Prostate gland (tissue), 2 donors: ENCODE results near the gene DNAJB4. TPM values are rescaled to one million over a fixed set of nuclear protein-coding genes. Genes with fewer than 3 reads are reported as not detected.

Experiments
- DNase-seq: peaks from one replicate; pipeline ENCODE4 v3.0.0-alpha.2; 2019; ENCODE audit warnings: low spot score
- H3K27ac ChIP-seq, 2 donors: fragments of 200-600 bp; sonication (generic); 2 replicates each; pipeline ENCODE4 v1.5.1; 2017 to 2019
- H3K27me3 ChIP-seq: fragments of 200-600 bp; sonication (generic); replicated peaks from 2 replicates; pipeline ENCODE4 v1.5.1; 2019; ENCODE audit not compliant: insufficient read depth
- H3K36me3 ChIP-seq, 2 donors: fragments of 200-600 bp; sonication (generic); 1 replicate in 1 of 2; 2 replicates in 1 of 2; pipeline versions ENCODE4 v1.5.1 to v1.8.1; 2017 to 2019
- H3K4me1 ChIP-seq: fragments of 200-600 bp; sonication (generic); replicated peaks from 2 replicates; pipeline ENCODE4 v1.5.1; 2019
- H3K4me3 ChIP-seq, 2 donors: fragments of 200-600 bp; sonication (generic); 2 replicates each; pipeline ENCODE4 v1.5.1; 2017 to 2019
- H3K9me3 ChIP-seq: fragments of 200-600 bp; sonication (generic); 2 replicates; pipeline ENCODE4 v1.5.1; 2017
- CTCF ChIP-seq, 4 experiments: fragments of 200-600 bp in 2 of 4; fragments of 450-650 bp in 2 of 4; sonication (generic) in 2 of 4; IDR thresholded peaks; 1 replicate in 3 of 4; 2 replicates in 1 of 4; pipeline ENCODE4 v1.5.1; 2016 to 2019; ENCODE audit warnings: antibody characterized with exemption in 4 of 4, mild to moderate bottlenecking in 2 of 4, moderate library complexity in 2 of 4
- POLR2A ChIP-seq: fragments of 450-650 bp; IDR thresholded peaks from one replicate; pipeline ENCODE4 v1.6.1; 2016; ENCODE audit warnings: antibody characterized with exemption, mild to moderate bottlenecking
- POLR2AphosphoS5 ChIP-seq: sonication (generic); formaldehyde crosslinking; IDR thresholded peaks from one replicate; pipeline ENCODE4 v1.6.1; 2017; ENCODE audit warnings: antibody characterized with exemption
- WGBS: methylation state at CpG from one replicate; pipeline ENCODE4 v1.1.5; 2018; 5-methylcytosine and 5-hydroxymethylcytosine counted together
- intact Hi-C: fragments of 100-400 bp; cut with DNase I; formaldehyde crosslinking; loops from one replicate; pipeline ENCODE4 v1.14.2; 2022
- total RNA-seq, 2 donors: library from RNA; depleted of rRNA; stranded (reverse); fragments of >200 nt; gene quantifications; one replicate each; pipeline ENCODE4 v1.1.0, GENCODE V29; 2016

Gene DNAJB4
- total RNA-seq, 2 donors from 2014 or later, result 15.8 to 22.8 TPM

- Histone ChIP-seq H3K36me3 (no peaks in the 10 kb centered on the region), H3K27ac (peak overlapping the region in 1 of 2 donors; percentile 27), H3K27me3 (no peaks in the 10 kb centered on the region), H3K4me3 (peak overlapping the region; percentile 36 to 41), H3K9me3 (no peaks in the 10 kb centered on the region), H3K4me1 (no peaks in the 10 kb centered on the region)
- WGBS, result 26% methylated on average over 19 of the region's 19 CpGs
- no peak for TF ChIP-seq POLR2A
- TF ChIP-seq CTCF (IDR thresholded peaks at IDR 0.05), result no peak
- no peak for TF ChIP-seq POLR2AphosphoS5
- DNase-seq, result no peak
- intact Hi-C loops, result loop anchor here (5.0 kb wide), 1 partner anchor 68 kb away; the partner anchor contains the start of gene FUBP1
Measured at GRCh38 chr1:78045563-78045925, 40.8 kb downstream of the DNAJB4 start.

GRCh38 chr1:78045926-78046778 lies 41.4 kb downstream of the DNAJB4 start, which contains the start of gene GIPC2:
TSS of gene GIPC2 (plus strand) at chr1:78045966. CDS start at chr1:78046095, 129 bp downstream.
- no peak for DNase-seq
- H3K27me3 ChIP-seq, result no peaks in the 10 kb centered on the region
- 4% methylated on average over 76 of the region's 85 CpGs for WGBS
- intact Hi-C loops, result loop anchor here (5.0 kb wide), 1 partner anchor 69 kb away; the partner anchor contains the start of gene FUBP1
- no peak for TF ChIP-seq POLR2AphosphoS5
- no peak for TF ChIP-seq POLR2A
- no peak for TF ChIP-seq CTCF (IDR thresholded peaks at IDR 0.05)
- no peaks in the 10 kb centered on the region for H3K36me3 ChIP-seq
- H3K4me1 ChIP-seq, result no peaks in the 10 kb centered on the region
- H3K4me3 ChIP-seq, result peak within 1 kb of the TSS; percentile 36 to 41
- peak within 1 kb of the TSS in 1 of 2 donors; percentile 27 for H3K27ac ChIP-seq
- no peaks in the 10 kb centered on the region for H3K9me3 ChIP-seq

GRCh38 chr1:78047106-78047505 lies 42.4 kb downstream of the DNAJB4 start:
- intact Hi-C loops, result loop anchor here (5.0 kb wide), 1 partner anchor 70 kb away; the partner anchor contains the start of gene FUBP1
- Histone ChIP-seq H3K4me3 (no peak overlapping the region), H3K4me1 (no peaks in the 10 kb centered on the region), H3K27me3 (no peaks in the 10 kb centered on the region), H3K36me3 (no peaks in the 10 kb centered on the region), H3K27ac (no peak overlapping the region), H3K9me3 (no peaks in the 10 kb centered on the region)
- DNase-seq, result no peak
- no peak for TF ChIP-seq POLR2AphosphoS5
- WGBS, result 52% methylated on average over 5 of the region's 5 CpGs

- no peak overlapping the region for H3K4me3 ChIP-seq
- no peak overlapping the region for H3K27ac ChIP-seq
- DNase-seq, result no peak
- no peak for TF ChIP-seq CTCF (IDR thresholded peaks at IDR 0.05)
- TF ChIP-seq POLR2AphosphoS5, result no peak
- TF ChIP-seq POLR2A, result no peak
- intact Hi-C loops, result loop anchor here (5.0 kb wide), 1 partner anchor 70 kb away; the partner anchor contains the start of gene FUBP1
- H3K9me3 ChIP-seq, result no peaks in the 10 kb centered on the region
- H3K27me3 ChIP-seq, result no peaks in the 10 kb centered on the region
- no peaks in the 10 kb centered on the region for H3K36me3 ChIP-seq
- 79% methylated on average over 3 of the region's 3 CpGs for WGBS
- no peaks in the 10 kb centered on the region for H3K4me1 ChIP-seq
Measured at GRCh38 chr1:78047631-78048030, 42.9 kb downstream of the DNAJB4 start.

- Histone ChIP-seq H3K36me3 (no peaks in the 10 kb centered on the region), H3K9me3 (no peaks in the 10 kb centered on the region), H3K27ac (no peak overlapping the region), H3K4me3 (no peak overlapping the region), H3K4me1 (no peaks in the 10 kb centered on the region), H3K27me3 (no peaks in the 10 kb centered on the region)
- intact Hi-C loops, result loop anchor here (5.0 kb wide), 1 partner anchor 71 kb away; the partner anchor contains the start of gene FUBP1
- 90% methylated on average over 3 of the region's 3 CpGs for WGBS
- DNase-seq, result no peak
- TF ChIP-seq CTCF (IDR thresholded peaks at IDR 0.05) (no peak), POLR2A (no peak), POLR2AphosphoS5 (no peak)
Measured at GRCh38 chr1:78048446-78048845, 43.7 kb downstream of the DNAJB4 start.
